CD14-positive monocyte (primary cell): ENCODE measurements around the gene CSMD2. TPM values are rescaled to one million over a fixed set of nuclear protein-coding genes. Genes with fewer than 3 reads are reported as not detected.

Source experiments
- DNase-seq, 3 donors: peaks; one replicate each; pipeline ENCODE4 v3.0.0-alpha.2; 2011 to 2022
- H2AFZ ChIP-seq: 2 replicates; pipeline ENCODE4 v1.6.0; 2012; ENCODE audit warnings: mild to moderate bottlenecking, low read depth, low read length, inconsistent platforms; ENCODE audit not compliant: insufficient read depth, poor library complexity, severe bottlenecking
- H3K27ac ChIP-seq, 2 donors: 1 replicate in 1 of 2; 2 replicates in 1 of 2; pipeline ENCODE4 v1.5.1; 2012 to 2013; ENCODE audit warnings: low read length in 2 of 2, control low read depth in 1 of 2, inconsistent platforms in 1 of 2, low read depth in 1 of 2, mild to moderate bottlenecking in 1 of 2
- H3K27me3 ChIP-seq, 2 donors: one replicate each; pipeline versions ENCODE4 v1.6.0 to v1.6.1; 2011 to 2013; ENCODE audit warnings: low read length in 2 of 2; ENCODE audit not compliant: control insufficient read depth in 2 of 2, insufficient read depth in 2 of 2
- H3K36me3 ChIP-seq, 2 donors: replicated peaks in 1 of 2; 1 replicate in 1 of 2; 2 replicates in 1 of 2; pipeline versions ENCODE4 v1.5.1 to v1.6.1; 2012 to 2013; ENCODE audit warnings: low read length in 2 of 2, control low read depth in 1 of 2, inconsistent platforms in 1 of 2, mild to moderate bottlenecking in 1 of 2; ENCODE audit not compliant: insufficient read depth in 2 of 2, control insufficient read depth in 1 of 2
- H3K4me1 ChIP-seq, 2 donors: 1 replicate in 1 of 2; 2 replicates in 1 of 2; pipeline versions ENCODE4 v1.5.1 to v1.6.1; 2012 to 2013; ENCODE audit warnings: low read length in 2 of 2, control low read depth in 1 of 2, inconsistent platforms in 1 of 2, mild to moderate bottlenecking in 1 of 2, moderate library complexity in 1 of 2; ENCODE audit not compliant: insufficient read depth in 2 of 2, control insufficient read depth in 1 of 2
- H3K4me2 ChIP-seq: replicated peaks from 2 replicates; pipeline ENCODE3; 2012; ENCODE audit warnings: low read length, moderate library complexity, mild to moderate bottlenecking; ENCODE audit not compliant: poor library complexity, severe bottlenecking; ENCODE audit errors: extremely low read depth
- H3K4me3 ChIP-seq, 3 experiments: fragments of 200-600 bp in 1 of 3; sonication (generic) in 1 of 3; replicated peaks in 1 of 3; 1 replicate in 2 of 3; 2 replicates in 1 of 3; pipeline ENCODE4 v1.5.1; 2011 to 2013; ENCODE audit warnings: low read length in 3 of 3, mild to moderate bottlenecking in 3 of 3, control low read depth in 2 of 3, low read depth in 2 of 3, inconsistent platforms in 1 of 3, moderate library complexity in 1 of 3
- H3K79me2 ChIP-seq: 2 replicates; pipeline ENCODE4 v1.6.0; 2012; ENCODE audit warnings: mild to moderate bottlenecking, control low read depth, inconsistent platforms, low read length, moderate library complexity; ENCODE audit not compliant: insufficient read depth
- H3K9ac ChIP-seq: 2 replicates; pipeline ENCODE4 v1.6.0; 2017; ENCODE audit warnings: low read length, mild to moderate bottlenecking; ENCODE audit not compliant: insufficient read depth, poor library complexity, severe bottlenecking
- H3K9me3 ChIP-seq, 2 donors: replicated peaks in 1 of 2; 1 replicate in 1 of 2; 2 replicates in 1 of 2; pipeline versions ENCODE4 v1.5.1 to v1.6.1; 2012 to 2013; ENCODE audit warnings: low read length in 2 of 2, control low read depth in 1 of 2; ENCODE audit not compliant: control insufficient read depth in 1 of 2, insufficient read depth in 1 of 2
- H4K20me1 ChIP-seq: 2 replicates; pipeline ENCODE4 v1.6.0; 2012; ENCODE audit warnings: mild to moderate bottlenecking, low read length, control low read depth, moderate library complexity; ENCODE audit not compliant: insufficient read depth
- H3K27ac Mint-ChIP-seq, 7 donors: one replicate each; pipeline ENCODE4 v1.8.0; 2020; ENCODE audit warnings: mild to moderate bottlenecking in 7 of 7, mixed read lengths in 7 of 7, moderate library complexity in 6 of 7, inconsistent platforms in 2 of 7
- H3K27me3 Mint-ChIP-seq, 3 donors: one replicate each; pipeline ENCODE4 v1.8.0; 2021 to 2022; ENCODE audit warnings: low read depth in 3 of 3, mild to moderate bottlenecking in 3 of 3, mixed read lengths in 3 of 3, moderate library complexity in 3 of 3, inconsistent platforms in 1 of 3
- H3K36me3 Mint-ChIP-seq, 2 donors: one replicate each; pipeline ENCODE4 v1.8.0; 2020; ENCODE audit warnings: mixed read lengths in 2 of 2, inconsistent platforms in 1 of 2, mild to moderate bottlenecking in 1 of 2
- H3K4me1 Mint-ChIP-seq: one replicate; pipeline ENCODE4 v1.8.0; 2020; ENCODE audit warnings: mild to moderate bottlenecking, mixed read lengths
- H3K4me3 Mint-ChIP-seq, 2 donors: one replicate each; pipeline ENCODE4 v1.8.0; 2020; ENCODE audit warnings: mild to moderate bottlenecking in 2 of 2, mixed read lengths in 2 of 2, moderate library complexity in 1 of 2
- H3K9me3 Mint-ChIP-seq, 7 donors: one replicate each; pipeline ENCODE4 v1.8.0; 2020 to 2022; ENCODE audit warnings: mixed read lengths in 7 of 7, mild to moderate bottlenecking in 6 of 7, moderate library complexity in 6 of 7, inconsistent platforms in 2 of 7
- CTCF ChIP-seq: fragments of 200-600 bp; IDR thresholded peaks from one replicate; pipeline ENCODE4 v1.8.0; 2022; ENCODE audit warnings: antibody characterized with exemption, mild to moderate bottlenecking
- WGBS: methylation state at CpG from one replicate; pipeline ENCODE4 v1.1.5; 2013; ENCODE audit warnings: missing lambda C conversion rate; ENCODE audit not compliant: insufficient coverage; 5-methylcytosine and 5-hydroxymethylcytosine counted together
- intact Hi-C, 2 donors: fragments of 100-400 bp; cut with micrococcal nuclease; formaldehyde crosslinking; loops; one replicate each; pipeline versions ENCODE4 v1.15.0 to v1.15.1; 2023
- polyA plus RNA-seq, 3 donors: library from polyadenylated mRNA; depleted of rRNA in 1 of 3; unstranded in 2 of 3; stranded (reverse) in 1 of 3; fragments of 300-500 nt in 2 of 3; fragments of >200 nt in 1 of 3; fragmentation: Illumina TruSeq in 2 of 3; gene quantifications; 1 replicate in 2 of 3; 2 replicates in 1 of 3; pipeline ENCODE4 v1.2.3, GENCODE V29; 2012 to 2021

CSMD2 gene
- polyA plus RNA-seq, 3 donors, result 0.04 TPM; not detected in 2

GRCh38 chr1:33743221-33743998, 421.6 kb downstream of the CSMD2 start:
- H3K4me3 ChIP-seq, result no peak overlapping the region
- WGBS, result 92% methylated on average over 11 of the region's 13 CpGs
- H3K27ac ChIP-seq, result no peak overlapping the region
- H3K27ac Mint-ChIP-seq, result peak overlapping the region in 1 of 7 donors; percentile 14
- no peaks in the 10 kb centered on the region for H3K27me3 ChIP-seq
- no peaks in the 10 kb centered on the region for H3K4me1 ChIP-seq
- no peaks in the 10 kb centered on the region for H3K9me3 ChIP-seq
- H3K4me1 Mint-ChIP-seq, result no peaks in the 10 kb centered on the region
- no peak overlapping the region for H2AFZ ChIP-seq
- no peaks in the 10 kb centered on the region for H3K79me2 ChIP-seq
- no peak for DNase-seq
- H3K27me3 Mint-ChIP-seq, result peaks cover 2 to 5% (median 4%) of the 10 kb centered on the region in 3 donors
- no peaks in the 10 kb centered on the region for H4K20me1 ChIP-seq
- peaks cover 0 to 3% (median 0%) of the 10 kb centered on the region in 7 donors for H3K9me3 Mint-ChIP-seq
- no peaks in the 10 kb centered on the region for H3K36me3 ChIP-seq
- no peak overlapping the region for H3K4me2 ChIP-seq
- no peak for TF ChIP-seq CTCF
- intact Hi-C loops, result no loop called here
- H3K36me3 Mint-ChIP-seq, result no peaks in the 10 kb centered on the region
- H3K9ac ChIP-seq, result no peak overlapping the region
- H3K4me3 Mint-ChIP-seq, result no peak overlapping the region

GRCh38 chr1:33742663-33743062, 422.4 kb downstream of the CSMD2 start:
- Histone ChIP-seq H3K4me1 (no peaks in the 10 kb centered on the region), H3K9me3 (no peaks in the 10 kb centered on the region), H3K9ac (no peak overlapping the region), H3K4me2 (no peak overlapping the region), H3K27me3 (no peaks in the 10 kb centered on the region), H3K27ac (no peak overlapping the region), H3K36me3 (no peaks in the 10 kb centered on the region), H2AFZ (no peak overlapping the region), H3K4me3 (no peak overlapping the region), H4K20me1 (no peaks in the 10 kb centered on the region), H3K79me2 (no peaks in the 10 kb centered on the region)
- DNase-seq, result no peak
- Mint-ChIP-seq H3K4me1 (no peaks in the 10 kb centered on the region), H3K4me3 (no peak overlapping the region), H3K27me3 (peaks cover 2 to 6% (median 5%) of the 10 kb centered on the region in 3 donors), H3K36me3 (no peaks in the 10 kb centered on the region), H3K9me3 (peaks cover 0 to 3% (median 0%) of the 10 kb centered on the region in 7 donors), H3K27ac (no peak overlapping the region)
- WGBS, result no CpG with 5 or more reads among the region's 3 CpGs
- TF ChIP-seq CTCF, result no peak
- intact Hi-C loops, result no loop called here
